HG02642 (cell line): Measurements from ENCODE around the gene MTMR11.
"Not testable (repeated sequence)": the region's sequence is repeated elsewhere in the genome, so short reads cannot be mapped to it uniquely, and the experiment has no call there.

Experiments
- ATAC-seq: cut with Tn5 transposase; IDR thresholded peaks from one replicate; pipeline ENCODE4 v1.9.1; 2021; ENCODE audit warnings: mild to moderate bottlenecking; ENCODE audit not compliant: unreplicated experiment, poor library complexity

MTMR11 gene, protein sequence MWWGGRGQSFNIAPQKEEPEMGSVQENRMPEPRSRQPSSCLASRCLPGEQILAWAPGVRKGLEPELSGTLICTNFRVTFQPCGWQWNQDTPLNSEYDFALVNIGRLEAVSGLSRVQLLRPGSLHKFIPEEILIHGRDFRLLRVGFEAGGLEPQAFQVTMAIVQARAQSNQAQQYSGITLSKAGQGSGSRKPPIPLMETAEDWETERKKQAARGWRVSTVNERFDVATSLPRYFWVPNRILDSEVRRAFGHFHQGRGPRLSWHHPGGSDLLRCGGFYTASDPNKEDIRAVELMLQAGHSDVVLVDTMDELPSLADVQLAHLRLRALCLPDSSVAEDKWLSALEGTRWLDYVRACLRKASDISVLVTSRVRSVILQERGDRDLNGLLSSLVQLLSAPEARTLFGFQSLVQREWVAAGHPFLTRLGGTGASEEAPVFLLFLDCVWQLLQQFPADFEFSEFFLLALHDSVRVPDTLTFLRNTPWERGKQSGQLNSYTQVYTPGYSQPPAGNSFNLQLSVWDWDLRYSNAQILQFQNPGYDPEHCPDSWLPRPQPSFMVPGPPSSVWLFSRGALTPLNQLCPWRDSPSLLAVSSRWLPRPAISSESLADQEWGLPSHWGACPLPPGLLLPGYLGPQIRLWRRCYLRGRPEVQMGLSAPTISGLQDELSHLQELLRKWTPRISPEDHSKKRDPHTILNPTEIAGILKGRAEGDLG

DNA sequence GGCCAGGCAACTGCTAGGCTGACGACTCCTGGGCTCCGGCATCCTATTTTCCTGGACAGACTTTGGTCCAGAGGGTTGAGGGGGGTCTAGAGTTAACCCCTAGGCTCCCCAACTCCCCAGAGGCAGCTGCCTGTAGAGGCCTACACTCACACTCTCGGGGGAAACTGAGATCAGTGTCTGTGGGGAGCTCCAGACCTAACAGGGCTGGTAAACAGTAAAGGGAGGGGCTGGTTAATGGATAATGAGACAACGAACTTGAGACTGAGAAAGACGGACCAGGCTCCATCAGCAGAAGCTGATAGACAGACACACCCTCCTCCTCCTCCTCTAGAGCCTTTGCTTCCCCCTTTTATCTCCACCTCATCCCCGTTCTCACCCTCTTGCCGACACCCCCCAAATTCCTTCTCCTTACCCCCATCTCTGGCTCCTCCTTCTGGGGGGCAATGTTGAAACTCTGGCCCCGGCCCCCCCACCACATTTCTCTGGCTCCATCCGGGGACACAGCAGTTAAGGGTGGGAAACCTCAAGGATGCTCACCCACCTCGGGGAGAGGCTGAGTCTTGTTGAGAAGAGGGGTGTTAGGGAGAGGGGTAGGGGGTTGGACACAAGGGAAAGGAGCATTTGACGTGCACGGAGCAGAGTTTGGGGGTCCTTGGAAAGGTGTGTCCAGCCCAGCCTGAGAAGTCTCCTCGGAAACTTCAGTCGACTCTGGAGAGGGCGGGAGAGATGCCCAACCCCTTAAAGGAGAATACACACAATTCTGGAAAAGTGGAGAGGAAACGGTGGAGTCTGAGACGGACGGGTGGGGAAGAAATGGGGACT is at the start of gene MTMR11:
TSS of gene MTMR11 (minus strand) at position 710 of the 822 bp plus-strand sequence. CDS start at position 478, 232 bp downstream.
- ATAC-seq: no peak

DNA sequence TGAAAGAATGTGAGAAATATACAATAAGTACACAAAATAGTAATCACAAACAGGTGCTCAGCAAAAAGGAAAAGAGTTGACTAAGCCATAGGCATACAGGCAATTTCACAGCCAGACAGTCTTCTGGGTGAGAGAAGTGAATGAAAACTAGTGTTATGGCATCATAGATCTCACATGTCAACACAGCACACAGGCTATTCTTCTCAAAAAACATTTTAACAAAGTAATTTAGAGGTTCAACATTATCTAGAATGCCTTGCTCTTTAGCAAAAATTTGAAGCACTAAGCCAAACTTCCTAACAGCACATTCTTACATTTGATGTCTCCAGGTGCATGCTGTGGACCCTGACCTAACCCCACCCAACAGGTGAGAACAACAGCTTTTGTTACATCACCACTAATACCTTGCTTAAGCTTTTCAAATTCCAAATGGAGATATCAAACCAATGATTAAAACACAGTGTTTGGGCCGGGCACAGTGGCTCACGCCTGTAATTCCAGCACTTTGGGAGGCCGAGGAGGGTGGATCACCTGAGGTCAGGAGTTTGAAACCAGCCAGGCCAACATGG is 43.4 kb upstream of the MTMR11 start:
- ATAC-seq: no peak

DNA sequence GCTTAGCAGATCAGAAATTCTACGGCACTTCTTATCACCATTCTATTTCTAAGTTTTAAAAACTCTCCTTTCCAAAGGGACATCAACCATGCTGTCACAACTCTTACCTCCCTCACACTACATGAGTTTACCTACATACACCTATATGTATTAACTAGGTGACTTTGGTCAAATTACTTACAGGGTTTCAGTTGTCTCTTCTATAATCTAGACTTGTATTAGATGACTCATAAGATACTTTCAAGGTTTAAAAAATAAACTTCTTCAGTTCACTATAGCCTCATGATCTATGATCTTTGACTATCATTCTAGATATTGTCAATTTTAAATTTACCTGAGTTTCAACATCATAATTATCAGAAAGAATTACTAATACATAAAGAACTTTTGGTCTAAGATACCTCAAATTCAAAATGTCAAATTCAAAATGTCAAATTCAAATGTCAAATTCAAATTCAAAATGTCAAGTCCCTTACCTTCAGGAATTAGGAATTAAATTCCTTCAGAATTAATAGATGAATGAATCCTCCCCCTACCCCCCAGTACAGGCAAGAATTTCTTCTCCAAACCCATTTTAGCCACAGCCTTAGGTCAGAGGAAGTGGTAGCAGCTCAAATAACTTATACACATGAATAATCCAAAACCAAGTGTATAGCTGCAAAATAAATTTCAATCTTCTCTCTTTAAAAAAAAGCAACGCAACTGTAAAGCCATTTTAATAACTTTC is 42.7 kb upstream of the MTMR11 start:
- ATAC-seq: no peak

DNA sequence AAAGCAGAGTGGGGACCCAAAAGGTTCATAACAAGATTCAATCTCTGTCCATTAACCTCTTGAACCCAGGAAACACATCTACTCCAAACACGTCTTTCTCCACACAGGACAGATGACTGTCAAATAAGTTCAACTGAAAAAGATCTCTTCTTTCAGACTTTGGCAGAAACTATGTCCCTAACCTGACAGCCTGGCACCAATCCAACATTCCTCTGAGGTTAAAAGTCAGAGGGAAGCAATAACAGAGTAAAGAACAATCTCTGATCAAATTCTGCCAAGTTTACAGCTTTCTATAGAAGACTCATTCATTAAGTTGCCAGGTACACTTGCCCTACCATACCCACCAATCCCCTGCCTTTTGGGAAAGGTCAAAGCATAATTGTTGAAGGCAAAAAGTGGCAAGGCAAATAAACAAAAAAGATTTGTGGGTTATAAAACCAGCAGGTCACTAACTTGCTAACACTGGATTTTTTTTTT is 41.9 kb upstream of the MTMR11 start:
- ATAC-seq: no peak

DNA sequence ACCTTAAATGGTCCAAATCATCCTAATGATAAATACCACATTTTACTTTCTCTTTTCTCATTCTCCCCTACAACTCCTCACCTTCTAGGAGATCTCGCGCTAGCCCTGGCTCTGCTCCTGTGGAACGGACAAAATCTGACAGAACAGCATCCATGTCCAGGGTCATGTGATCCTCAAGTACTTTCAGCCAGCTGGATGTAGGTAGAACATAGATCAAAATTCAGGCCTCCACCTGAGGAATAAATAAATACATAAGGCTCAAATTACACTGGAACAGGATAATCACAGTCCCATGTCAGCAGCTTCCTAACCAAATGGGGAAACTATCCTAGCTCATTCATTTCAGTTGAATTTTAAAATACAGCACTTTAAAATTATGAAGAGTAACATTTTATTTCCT is 40.7 kb upstream of the MTMR11 start:
- no peak for ATAC-seq

DNA sequence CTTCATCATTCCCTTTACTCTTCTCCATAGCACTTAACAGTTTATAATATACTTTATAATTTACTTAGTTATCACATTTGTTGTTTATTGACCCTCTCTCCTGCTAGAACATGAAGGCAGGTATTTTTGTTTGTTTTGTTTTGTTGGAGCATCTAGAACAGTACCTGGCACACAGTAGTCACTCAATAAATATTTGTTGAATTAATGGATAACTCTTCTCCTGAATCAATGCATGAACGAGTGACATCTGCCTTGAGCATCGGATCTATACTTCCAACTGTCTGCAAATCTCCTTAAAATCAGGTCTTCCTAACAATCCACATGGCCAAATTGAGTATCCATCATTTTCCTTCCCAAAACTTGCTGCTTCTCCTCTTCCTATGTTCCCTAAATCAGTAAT is 35.9 kb upstream of the MTMR11 start:
- ATAC-seq: no peak

DNA sequence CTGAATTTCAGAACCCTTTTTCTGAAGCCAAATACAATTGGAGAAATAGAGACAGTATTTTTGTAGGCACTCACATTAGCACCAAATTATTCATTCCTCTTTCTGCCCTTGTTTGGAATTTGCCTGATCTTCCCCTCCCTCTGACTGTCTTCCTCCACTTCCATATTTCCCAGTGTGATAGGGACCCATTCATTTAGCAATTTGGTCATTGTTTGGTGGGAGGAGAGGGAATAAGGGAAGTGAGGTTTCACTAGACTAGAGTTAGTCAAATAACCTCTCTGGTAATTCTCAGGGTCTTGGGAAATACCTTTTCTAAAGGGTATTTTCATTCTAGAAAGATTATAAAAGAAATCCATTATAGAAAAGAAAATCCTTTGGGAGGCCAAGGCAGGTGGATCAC is 31.0 kb upstream of the MTMR11 start:
- ATAC-seq: no peak

DNA sequence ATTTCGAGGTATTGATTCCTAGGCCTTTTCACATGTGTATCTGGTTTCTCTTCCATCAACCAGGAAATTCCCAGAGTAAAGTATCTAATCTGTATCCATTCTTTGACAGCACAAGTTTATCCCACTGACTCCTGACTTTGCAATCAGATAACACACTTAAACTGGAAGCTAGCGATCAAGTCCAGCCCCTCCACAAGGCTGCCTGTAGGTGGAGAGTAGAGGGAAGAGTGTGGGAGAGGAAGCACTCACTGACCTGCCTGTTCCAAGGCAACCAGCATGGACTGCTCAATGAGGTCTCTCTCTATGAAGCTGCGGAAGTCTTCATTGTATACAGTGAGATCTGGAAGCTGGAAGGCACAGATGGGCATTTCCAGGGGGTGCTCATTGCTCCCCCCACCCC is 30.4 kb upstream of the MTMR11 start:
- ATAC-seq: no peak

DNA sequence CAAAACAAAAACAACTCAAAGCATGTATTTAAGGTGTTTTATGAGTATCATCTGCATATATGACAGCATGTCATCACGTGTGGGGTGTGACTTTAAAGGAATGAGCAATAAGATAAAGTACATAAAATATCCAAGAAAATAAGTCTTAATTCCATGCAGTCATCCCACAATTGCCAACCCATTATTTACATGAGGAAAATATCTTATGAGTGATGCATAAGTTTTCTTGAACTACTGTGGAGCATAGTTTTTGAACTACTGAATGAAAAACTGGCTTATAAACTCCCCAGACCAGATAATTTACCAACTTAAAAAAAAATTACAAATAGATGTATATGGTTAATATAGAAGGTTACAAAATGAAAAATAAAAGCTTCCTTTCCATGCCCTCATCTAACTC is 29.7 kb upstream of the MTMR11 start:
- no peak for ATAC-seq

DNA sequence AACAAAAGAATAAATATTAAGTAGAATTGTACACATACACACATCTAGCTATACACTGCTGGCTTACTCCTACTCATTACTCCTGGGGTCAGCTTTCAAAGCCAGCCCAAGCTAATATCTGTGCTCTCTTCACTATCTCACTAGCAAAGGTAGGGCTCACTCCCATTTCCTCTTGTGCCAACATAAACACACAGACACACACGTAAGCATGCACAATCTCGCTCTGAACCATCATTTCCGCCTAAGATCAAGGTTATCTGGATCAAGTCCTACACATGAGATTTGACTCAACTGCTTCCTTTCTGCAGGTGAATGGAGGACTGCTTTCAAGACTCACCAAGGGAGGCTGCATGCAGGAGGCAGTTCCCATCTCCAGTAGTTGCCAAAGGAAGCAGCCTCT is 28.8 kb upstream of the MTMR11 start:
- no peak for ATAC-seq

DNA sequence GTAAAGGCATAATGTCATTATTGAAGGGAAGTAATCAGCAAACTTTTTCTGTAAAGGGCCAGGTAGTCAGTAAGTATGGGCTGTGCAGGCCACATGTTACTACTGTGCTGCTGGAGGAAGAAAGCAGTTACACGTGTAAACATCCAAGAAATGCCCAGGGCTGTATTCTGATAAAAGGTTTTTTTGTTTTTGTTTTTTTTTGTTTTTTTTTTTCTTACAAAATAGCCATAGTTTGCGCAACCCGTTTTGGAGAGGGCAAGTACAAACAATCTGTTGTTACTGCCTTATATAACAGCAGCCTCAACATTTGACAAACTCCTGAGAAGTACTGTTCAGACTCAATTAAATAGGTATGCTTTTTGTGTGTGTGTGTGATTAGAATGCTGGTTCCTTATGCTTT is 26.7 kb upstream of the MTMR11 start:
- no peak for ATAC-seq

DNA sequence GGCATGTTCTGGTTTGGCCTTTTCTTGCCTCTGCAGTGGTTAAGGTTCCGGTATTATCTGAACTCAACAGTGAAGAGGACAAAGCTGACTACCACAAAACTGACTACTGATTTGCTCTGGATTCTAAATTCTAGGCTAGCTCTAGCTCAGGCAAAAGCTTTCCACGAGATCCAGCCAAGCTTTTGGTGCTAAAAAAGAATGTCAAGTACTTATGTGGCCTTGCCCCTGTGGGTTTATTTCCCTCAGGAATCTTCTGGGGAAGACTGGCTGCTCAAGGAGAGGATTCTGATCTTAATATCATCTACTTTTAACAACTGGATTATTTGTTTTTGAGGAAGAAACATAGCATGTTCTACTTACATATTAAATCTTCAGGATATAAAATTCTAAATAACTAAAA is 26.1 kb upstream of the MTMR11 start:
- no peak for ATAC-seq

DNA sequence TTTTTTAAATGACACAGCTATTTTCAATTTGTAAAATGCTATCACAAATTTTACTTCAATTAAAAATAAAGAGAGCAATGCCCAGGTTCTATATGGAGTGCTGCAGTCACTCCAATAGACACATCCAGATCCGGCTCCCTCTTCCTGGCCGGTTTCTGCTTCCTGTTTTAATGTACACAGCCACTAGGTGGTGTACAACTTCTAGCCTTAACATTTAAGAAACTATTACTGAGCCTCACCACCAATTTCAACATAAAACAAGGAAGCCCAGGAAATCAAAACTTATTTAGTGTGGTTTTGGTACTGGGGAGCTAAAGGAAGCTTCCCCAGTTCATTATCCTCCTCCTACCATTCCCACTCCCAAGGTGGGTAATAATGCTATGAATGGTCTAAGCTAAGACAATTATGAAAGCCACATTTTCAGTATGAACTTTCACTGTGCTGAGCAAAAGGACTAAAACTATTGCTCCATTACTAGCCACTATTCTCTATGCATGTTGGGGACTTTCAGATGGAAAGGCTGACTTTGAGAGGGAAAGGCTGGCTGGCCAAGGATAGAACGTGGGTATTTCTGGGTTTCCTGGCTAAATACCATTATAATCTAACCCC is 25.5 kb upstream of the MTMR11 start:
- no peak for ATAC-seq

DNA sequence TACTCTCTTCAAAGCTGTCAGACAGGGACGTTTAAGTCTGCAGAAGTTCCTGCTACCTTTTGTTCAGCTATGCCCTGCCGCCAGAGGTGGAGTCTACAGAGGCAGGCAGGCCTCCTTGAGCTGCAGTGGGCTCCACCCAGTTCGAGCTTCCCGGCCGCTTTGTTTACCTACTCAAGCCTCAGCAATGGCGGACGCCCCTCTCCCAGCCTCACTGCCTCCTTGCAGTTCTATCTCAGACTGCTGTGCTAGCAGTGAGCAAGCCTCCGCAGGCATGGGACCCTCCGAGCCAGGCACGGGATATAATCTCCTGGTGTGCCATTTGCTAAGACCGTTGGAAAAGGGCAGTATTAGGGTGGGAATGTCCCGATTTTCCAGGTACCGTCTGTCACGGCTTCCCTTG is 20.9 kb upstream of the MTMR11 start:
- ATAC-seq: not testable (repeated sequence)

DNA sequence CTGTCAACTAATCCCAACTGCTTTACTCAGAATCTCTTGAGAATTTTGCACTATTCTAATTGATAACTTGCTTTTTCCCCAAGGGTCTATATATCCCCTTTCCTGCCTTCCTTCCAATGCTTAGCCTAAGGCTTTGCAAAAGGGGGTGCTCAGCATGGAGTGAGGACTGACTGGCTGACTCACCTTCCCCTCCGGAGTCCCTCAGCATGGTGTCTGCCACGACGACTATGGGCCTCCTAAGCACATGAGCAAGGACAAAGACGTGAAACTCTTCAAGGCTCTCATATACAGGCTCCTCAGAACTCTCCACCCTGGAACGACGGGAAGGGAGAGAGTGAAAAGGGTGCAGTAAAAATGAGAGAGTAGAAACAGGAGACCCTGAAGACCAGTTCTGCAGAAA is 13.2 kb upstream of the MTMR11 start:
- ATAC-seq: no peak

DNA sequence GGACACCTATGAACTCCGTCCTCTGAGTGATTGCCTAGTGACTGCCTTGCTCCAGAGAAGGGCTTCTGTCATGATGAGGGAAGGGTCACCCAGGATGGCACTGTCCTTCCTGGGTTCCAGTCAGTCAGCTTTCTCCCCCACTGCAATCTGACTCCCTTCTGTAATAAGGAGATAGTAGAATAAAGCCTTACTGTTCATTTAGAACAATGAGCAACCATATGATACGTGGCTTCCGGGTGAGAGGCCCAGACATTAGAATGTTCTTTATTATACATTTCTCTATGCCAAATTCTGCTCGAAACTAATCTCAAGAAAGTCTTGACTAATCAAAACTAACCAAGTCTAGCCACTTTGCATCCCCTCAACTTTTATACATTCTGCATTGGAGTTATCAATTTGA is 8.5 kb upstream of the MTMR11 start:
- no peak for ATAC-seq

DNA sequence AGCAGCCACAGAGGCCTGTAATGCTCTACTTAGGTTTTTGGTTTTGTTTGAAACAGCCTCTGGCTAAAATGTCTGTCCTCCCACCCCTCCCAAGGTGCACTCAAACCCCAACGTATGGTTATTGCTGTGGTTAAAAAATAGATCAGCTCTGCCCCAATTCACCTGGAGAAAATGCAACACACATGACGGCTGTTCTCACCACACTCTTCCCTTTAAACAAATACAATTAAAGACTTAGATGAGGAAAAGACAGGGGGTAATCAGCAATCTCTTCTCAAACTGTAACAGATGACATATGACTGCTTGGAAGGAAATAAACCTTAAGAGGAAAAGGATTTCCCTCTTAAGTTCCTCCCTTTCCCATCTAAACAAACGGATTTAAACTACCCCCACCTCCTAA is 6.2 kb upstream of the MTMR11 start:
- ATAC-seq: no peak

DNA sequence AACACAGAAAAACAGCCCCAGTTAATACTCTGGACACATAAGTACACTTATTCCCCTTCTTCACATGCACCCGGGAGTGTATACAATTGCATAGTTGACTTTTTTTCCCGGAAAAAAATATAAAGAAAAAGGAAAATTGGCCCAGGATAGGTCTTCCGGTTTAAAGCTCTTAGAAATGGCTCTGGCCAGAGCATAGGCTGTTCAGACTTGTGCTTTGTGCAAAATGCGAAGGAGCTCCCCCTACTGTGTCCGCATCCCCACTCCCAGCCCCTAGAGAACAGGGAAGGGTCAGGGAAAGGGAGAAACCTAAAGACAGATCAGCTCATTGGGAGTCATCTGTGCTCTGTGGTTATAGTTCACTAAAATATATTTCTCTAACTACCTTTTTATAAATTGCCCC is 5.5 kb upstream of the MTMR11 start:
- ATAC-seq: no peak

DNA sequence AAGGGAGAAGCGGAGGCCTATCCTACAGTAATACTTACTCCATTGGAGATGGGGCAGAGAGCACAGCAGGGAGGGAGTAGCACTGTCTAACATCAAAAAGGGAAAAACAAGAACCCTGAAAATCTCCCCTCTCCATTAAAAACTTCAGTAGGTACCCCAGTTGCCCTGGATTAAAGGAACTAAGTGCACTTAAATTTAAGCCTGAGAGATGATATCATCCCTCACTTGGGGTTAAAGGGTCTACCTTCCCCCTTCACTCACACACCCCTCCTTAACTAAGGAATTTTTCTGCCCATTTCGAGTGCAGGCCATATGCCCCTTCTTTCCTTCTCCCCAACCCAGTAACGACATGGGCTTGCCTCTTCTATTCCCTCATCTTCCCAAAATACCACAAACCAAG is 3.7 kb upstream of the MTMR11 start:
- no peak for ATAC-seq

DNA sequence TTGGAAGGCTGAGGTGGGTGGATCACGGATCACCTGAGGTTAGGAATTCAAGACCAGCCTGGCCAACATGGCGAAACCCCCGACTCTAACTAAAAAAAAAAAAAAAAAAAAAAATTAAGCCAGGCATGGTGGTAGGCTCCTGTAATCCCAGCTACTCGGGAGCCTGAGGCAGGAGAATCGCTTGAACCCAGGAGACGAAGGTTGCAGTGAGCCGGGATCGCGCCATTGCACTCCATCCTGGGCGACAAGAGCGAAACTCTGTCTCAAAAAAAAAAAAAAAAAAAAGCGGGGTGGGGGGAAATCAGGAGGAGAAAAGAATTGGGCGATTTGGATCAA is 2.0 kb upstream of the MTMR11 start:
- ATAC-seq: not testable (repeated sequence)
